Measurements from ENCODE around the gene YBX3. TPM values are rescaled to one million over a fixed set of nuclear protein-coding genes. Genes with fewer than 3 reads are reported as not detected.

Gene YBX3
- total and polyA plus RNA-seq, 2 of the 4 experiments (the other 2 are of a cell fraction): 33.7 to 132 TPM

DNA sequence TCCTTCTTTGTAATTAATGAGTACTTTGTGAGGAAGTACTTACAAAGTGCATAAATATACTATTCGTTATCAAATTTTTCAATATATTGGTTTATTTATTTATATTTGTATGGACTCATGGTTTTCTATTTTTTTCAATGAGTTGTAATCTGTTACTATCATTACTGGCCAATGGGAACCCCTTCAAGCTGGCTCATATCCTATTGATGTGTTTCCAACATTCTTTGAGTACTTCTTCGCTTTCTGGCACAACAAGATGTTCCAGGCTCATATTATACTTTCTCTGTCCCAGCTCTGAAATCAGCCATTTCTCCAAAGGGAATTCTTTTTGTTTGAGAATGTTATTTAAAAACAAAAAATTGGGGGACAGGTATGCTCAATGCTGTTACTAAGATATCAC is 17.5 kb downstream of the YBX3 start:
- Histone ChIP-seq H2AK9ac (replicated peaks; ENCODE audit: low read depth, low read length, poor library complexity) (no peak overlapping the region), H3K79me1 (ENCODE audit: low read depth in 1 of 2, low read length in 2 of 2) (peaks cover 12 to 35% of the 10 kb centered on the region in 2 experiments), H2BK120ac (ENCODE audit: low read depth, low read length) (no peak overlapping the region), H3K23ac (ENCODE audit: low read depth, low read length) (no peak overlapping the region), H3K4me3 (ENCODE audit: insufficient read depth, low read depth, low read length) (no peak overlapping the region), H3K9me3 (ENCODE audit: control insufficient read depth, insufficient read depth, low read length) (no peaks in the 10 kb centered on the region), H4K91ac (ENCODE audit: insufficient read depth, low read depth, low read length) (no peak overlapping the region), H2AK5ac (ENCODE audit: low read depth, low read length) (no peak overlapping the region), H3K27me3 (ENCODE audit: control insufficient read depth, insufficient read depth, low read length) (no peaks in the 10 kb centered on the region), H4K8ac (ENCODE audit: low read depth in 2 of 2, low read length in 2 of 2) (no peak overlapping the region), H3K14ac (replicated peaks; ENCODE audit: low read depth, low read length) (no peak overlapping the region), H3K4ac (ENCODE audit: low read depth, low read length) (no peak overlapping the region), H3K9ac (ENCODE audit: low read depth, low read length) (no peak overlapping the region), H3K9me1 (ENCODE audit: insufficient read depth, low read length) (no peaks in the 10 kb centered on the region; the same call in 1 of the 2 replicates), H3K27ac (ENCODE audit: insufficient read depth, low read length) (no peak overlapping the region), H4K20me1 (ENCODE audit: insufficient read depth, low read length) (peaks cover 4% of the 10 kb centered on the region; the same call in 1 of the 2 replicates), H3K36me3 (ENCODE audit: control insufficient read depth, insufficient read depth, low read length) (peaks cover 39% of the 10 kb centered on the region), H3K56ac (ENCODE audit: extremely low read depth, insufficient read depth, low read length) (no peak overlapping the region), H2BK5ac (ENCODE audit: low read depth, low read length, poor library complexity, severe bottlenecking) (no peak overlapping the region), H3K4me1 (ENCODE audit: control insufficient read depth, insufficient read depth, low read length) (no peaks in the 10 kb centered on the region), H3K4me2 (ENCODE audit: low read depth, low read length) (no peak overlapping the region), H4K5ac (ENCODE audit: low read depth, low read length) (no peak overlapping the region), H2BK15ac (ENCODE audit: low read depth, low read length) (no peak overlapping the region), H2AFZ (replicated peaks; ENCODE audit: low read length, poor library complexity) (no peak overlapping the region), H3K18ac (ENCODE audit: low read depth, low read length) (no peak overlapping the region), H2BK20ac (ENCODE audit: low read depth, low read length) (no peak overlapping the region)
- in situ Hi-C loops (cut with MboI; ENCODE audit: low sequenced_read_pairs): no loop called here
- ATAC-seq (ENCODE audit: low read depth): peak; percentile 49
- POLR2A ChIA-PET (ENCODE audit: unreplicated experiment): no interaction called here
- peak; percentile 55 for DNase-seq
- CTCF ChIA-PET: no interaction called here
- peak; percentile 87 for TF ChIP-seq RFX5 (IDR thresholded peaks at IDR 0.05; ENCODE audit: low read depth, low read length)
- TF ChIP-seq MXI1 (IDR thresholded peaks at IDR 0.05; ENCODE audit: borderline replicate concordance, low read depth, low read length): no peak
- no peak for TF ChIP-seq CEBPB (IDR thresholded peaks at IDR 0.05; ENCODE audit: low read depth, low read length)
- TF ChIP-seq RCOR1 (IDR thresholded peaks at IDR 0.05; ENCODE audit: insufficient replicate concordance, low read length): no peak
- dilution Hi-C loops (cut with HindIII; ENCODE audit: low sequenced_read_pairs, unreplicated experiment): no loop called here
- BruUV-seq (replicated peaks): no TSS peak
- no CpG with 5 or more reads among the region's 2 CpGs for WGBS, 2 experiments (ENCODE audit: extremely low coverage in 2 of 2, insufficient read length in 1 of 2)
- intact Hi-C loops (cut with micrococcal nuclease): no loop called here

Measured in IMR-90 (cell line).